GM12892 (cell line): ENCODE data around the gene MEIOC.

ENCODE experiments used
- POLR2A ChIP-seq: IDR thresholded peaks from 2 replicates; pipeline ENCODE4 v1.6.1; 2011; ENCODE audit warnings: low read depth, low read length, control low read depth
- POLR2AphosphoS5 ChIP-seq: IDR thresholded peaks from 2 replicates; pipeline ENCODE4 v1.6.1; 2011; ENCODE audit warnings: low read depth, low read length, control low read depth

- TF ChIP-seq POLR2A, result no peak
- no peak for TF ChIP-seq POLR2AphosphoS5
These were observed 17.6 kb downstream of the MEIOC start for GRCh38 chr17:44673893-44674292.
